ENCODE data around the gene KCTD16. TPM values are rescaled to one million over a fixed set of nuclear protein-coding genes. Genes with fewer than 3 reads are reported as not detected.

The KCTD16 gene
- total and polyA plus RNA-seq, 12 donors = 0.02 to 0.42 (median 0.10) TPM; not detected in 2

DNA sequence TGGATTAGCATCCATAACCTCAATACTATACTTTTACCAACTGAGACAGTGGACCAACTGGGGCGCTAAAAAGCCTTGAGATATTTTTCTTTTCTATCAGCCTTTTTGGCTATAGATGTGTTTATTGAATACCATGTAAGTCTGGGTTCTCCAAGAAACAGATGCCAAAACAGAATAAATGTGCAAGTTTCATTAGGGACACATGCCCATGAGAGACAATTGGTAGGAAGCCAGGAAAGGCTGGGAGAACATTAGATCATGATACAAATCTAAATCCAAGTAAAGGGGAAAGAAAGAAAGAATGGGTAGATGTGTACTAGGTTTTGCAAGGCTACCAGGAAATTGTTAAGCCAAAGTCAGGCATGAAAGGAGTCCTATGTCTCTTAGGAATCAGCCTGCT lies 152.5 kb downstream of the KCTD16 start:
- Histone ChIP-seq H3K4me3 (no peak overlapping the region), H3K27me3 (peaks cover 0 to 3% (median 0%) of the 10 kb centered on the region in 7 donors), H3K9me3 (no peaks in the 10 kb centered on the region), H3K36me3 (no peaks in the 10 kb centered on the region), H3K27ac (no peak overlapping the region), H3K4me1 (no peaks in the 10 kb centered on the region)
- no peak for ATAC-seq
- no peak for DNase-seq
- 89 to 92% methylated on average over 1 of the region's 1 CpG for whole genome bisulfite sequencing, 2 donors
- intact Hi-C loops (cut with DNase I) = no loop called here
- TF ChIP-seq CTCF (IDR thresholded peaks at IDR 0.05) = no peak

DNA sequence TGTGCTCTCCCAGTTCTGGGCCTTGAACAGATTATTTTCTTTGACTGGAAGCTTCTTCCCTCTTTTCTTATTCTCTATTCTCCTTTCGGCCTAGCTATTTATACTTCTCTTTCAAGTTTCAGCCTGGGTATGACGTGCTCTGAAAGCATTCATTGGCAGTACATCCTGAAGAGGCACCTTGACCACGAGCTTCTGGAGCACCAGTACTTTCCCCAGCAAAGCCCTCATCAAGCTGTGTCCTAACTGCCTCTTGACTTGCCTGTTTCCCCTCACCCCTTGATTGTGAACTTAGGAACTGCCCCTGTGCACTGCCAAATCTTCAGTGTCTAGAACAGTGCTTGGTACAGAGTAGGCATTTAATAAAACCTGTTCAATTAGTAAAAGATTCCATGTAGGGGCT lies 154.9 kb downstream of the KCTD16 start:
- Histone ChIP-seq H3K36me3 (no peaks in the 10 kb centered on the region), H3K27ac (no peak overlapping the region), H3K9me3 (no peaks in the 10 kb centered on the region), H3K4me1 (no peaks in the 10 kb centered on the region), H3K4me3 (no peak overlapping the region), H3K27me3 (peaks cover 0 to 3% (median 0%) of the 10 kb centered on the region in 7 donors)
- no peak for DNase-seq
- intact Hi-C loops (cut with DNase I) = no loop called here
- peak in 2 of 8 donors; percentile 28 to 82 for ATAC-seq
- no peak for TF ChIP-seq CTCF (IDR thresholded peaks at IDR 0.05)
- 61 to 74% methylated on average over 3 of the region's 3 CpGs for WGBS, 2 donors

DNA sequence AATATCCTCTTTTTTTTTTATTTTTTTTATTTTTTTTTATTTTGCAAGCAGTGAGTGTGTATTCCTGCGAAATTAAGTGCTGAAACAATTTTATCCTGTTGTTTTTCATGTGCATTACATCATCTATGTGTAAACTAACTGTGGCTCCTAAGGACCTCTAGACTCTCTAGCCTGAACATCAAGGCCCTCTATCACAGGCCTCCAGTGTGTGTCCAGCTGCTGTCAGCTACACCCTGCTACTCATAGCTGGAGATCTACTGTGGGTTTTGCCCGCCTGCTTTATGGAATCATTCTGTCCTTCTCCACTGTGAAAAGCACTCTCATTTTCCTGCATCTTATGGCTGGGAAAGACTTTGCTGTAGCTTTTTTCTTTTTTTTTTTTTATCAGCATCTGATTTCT lies 157.8 kb downstream of the KCTD16 start:
- TF ChIP-seq CTCF (IDR thresholded peaks at IDR 0.05) = no peak
- H3K4me1 ChIP-seq = no peaks in the 10 kb centered on the region
- no peaks in the 10 kb centered on the region for H3K9me3 ChIP-seq
- intact Hi-C loops (cut with DNase I) = no loop called here
- no peak overlapping the region for H3K27ac ChIP-seq
- 52 to 58% methylated on average over 2 of the region's 2 CpGs for WGBS, 2 donors
- H3K27me3 ChIP-seq = no peaks in the 10 kb centered on the region
- DNase-seq = no peak
- ATAC-seq = no peak
- no peak overlapping the region for H3K4me3 ChIP-seq
- no peaks in the 10 kb centered on the region for H3K36me3 ChIP-seq

DNA sequence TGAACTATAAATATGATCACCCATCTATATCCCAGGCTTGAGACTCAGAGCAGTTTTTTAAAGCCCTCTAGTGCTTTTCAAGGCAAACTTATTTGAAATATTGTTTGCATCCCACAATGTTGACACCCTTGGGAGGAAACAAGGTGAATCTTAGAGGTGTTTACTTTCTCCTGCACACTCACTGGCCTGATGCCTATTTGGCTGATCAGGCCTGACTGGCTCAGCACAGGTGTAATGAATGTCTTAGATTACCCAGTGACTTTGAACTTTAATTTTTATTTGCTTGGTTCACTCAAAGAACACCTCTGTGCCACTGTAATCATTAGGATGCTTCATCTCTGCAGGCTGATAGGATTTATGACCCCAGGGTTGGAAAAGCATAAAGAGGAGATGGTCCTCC lies 158.3 kb downstream of the KCTD16 start:
- Histone ChIP-seq H3K27ac (no peak overlapping the region), H3K36me3 (no peaks in the 10 kb centered on the region), H3K9me3 (no peaks in the 10 kb centered on the region), H3K4me1 (no peaks in the 10 kb centered on the region), H3K4me3 (no peak overlapping the region), H3K27me3 (no peaks in the 10 kb centered on the region)
- TF ChIP-seq CTCF (IDR thresholded peaks at IDR 0.05) = no peak
- intact Hi-C loops (cut with DNase I) = no loop called here
- ATAC-seq (no peak), DNase-seq (no peak)

- DNase-seq = no peak
- Histone ChIP-seq H3K9me3 (no peaks in the 10 kb centered on the region), H3K27ac (no peak overlapping the region), H3K4me3 (no peak overlapping the region), H3K4me1 (no peaks in the 10 kb centered on the region), H3K36me3 (no peaks in the 10 kb centered on the region), H3K27me3 (no peaks in the 10 kb centered on the region)
- intact Hi-C loops (cut with DNase I) = no loop called here
- no peak for ATAC-seq
- no peak for TF ChIP-seq CTCF (IDR thresholded peaks at IDR 0.05)
Measured at GRCh38 chr5:144329681-144330080, 159.0 kb downstream of the KCTD16 start.

Data from heart right ventricle (tissue), 16 donors.